Gastroesophageal sphincter (tissue), 4 donors: ENCODE results near the gene WASHC4. TPM values are rescaled to one million over a fixed set of nuclear protein-coding genes. Genes with fewer than 3 reads are reported as not detected.

Experiments used
- ATAC-seq: fragments of 150-250 bp; one replicate; pipeline ENCODE4 v1.9.1; 2016; ENCODE audit warnings: mild to moderate bottlenecking, moderate library complexity
- H3K27ac ChIP-seq, 4 donors: fragments of 200-600 bp; sonication (generic) in 3 of 4; 1 replicate in 3 of 4; 2 replicates in 1 of 4; pipeline ENCODE4 v1.5.1; 2016 to 2019
- H3K27me3 ChIP-seq: fragments of 200-600 bp; sonication (generic); one replicate; pipeline ENCODE4 v1.5.1; 2019
- H3K36me3 ChIP-seq, 2 donors: fragments of 200-600 bp; sonication (generic); one replicate each; pipeline ENCODE4 v1.5.1; 2019; ENCODE audit warnings: control low read depth in 1 of 2
- H3K4me1 ChIP-seq, 3 donors: fragments of 200-600 bp; sonication (generic); 1 replicate in 2 of 3; 2 replicates in 1 of 3; pipeline ENCODE4 v1.5.1; 2016 to 2019; ENCODE audit warnings: control low read depth in 2 of 3
- H3K4me3 ChIP-seq, 2 donors: fragments of 200-600 bp; sonication (generic); one replicate each; pipeline ENCODE4 v1.5.1; 2019; ENCODE audit warnings: mild to moderate bottlenecking in 1 of 2, moderate library complexity in 1 of 2
- H3K9me3 ChIP-seq, 3 donors: fragments of 200-600 bp; sonication (generic); one replicate each; pipeline ENCODE4 v1.5.1; 2017 to 2019; ENCODE audit warnings: control low read depth in 2 of 3
- CTCF ChIP-seq, 4 experiments: fragments of 200-600 bp in 2 of 4; fragments of 450-650 bp in 2 of 4; sonication (generic) in 1 of 4; IDR thresholded peaks; one replicate each; pipeline ENCODE4 v1.5.1; 2017 to 2019; ENCODE audit warnings: antibody characterized with exemption in 4 of 4, mild to moderate bottlenecking in 2 of 4, moderate library complexity in 2 of 4
- EP300 ChIP-seq: sonication (generic); formaldehyde crosslinking; IDR thresholded peaks from one replicate; pipeline ENCODE4 v1.6.1; 2017; ENCODE audit warnings: antibody characterized with exemption, mild to moderate bottlenecking
- POLR2A ChIP-seq, 2 donors: fragments of 450-650 bp; IDR thresholded peaks; one replicate each; pipeline ENCODE4 v1.6.1; 2017; ENCODE audit warnings: antibody characterized with exemption in 2 of 2, mild to moderate bottlenecking in 2 of 2, moderate library complexity in 1 of 2
- POLR2AphosphoS5 ChIP-seq: sonication (generic); formaldehyde crosslinking; IDR thresholded peaks from one replicate; pipeline ENCODE4 v1.6.1; 2017; ENCODE audit warnings: antibody characterized with exemption
- WGBS, 2 donors: methylation state at CpG; one replicate each; pipeline ENCODE4 v1.1.5; 2018; ENCODE audit warnings: low coverage in 1 of 2; 5-methylcytosine and 5-hydroxymethylcytosine counted together
- total RNA-seq, 4 donors: library from RNA; depleted of rRNA; stranded (reverse); fragments of >200 nt; gene quantifications; one replicate each; pipeline ENCODE4 v1.1.0, GENCODE V29; 2016

The WASHC4 gene
- total RNA-seq, 4 donors from 2014 or later, result 32.7 to 136 (median 53.6) TPM

DNA sequence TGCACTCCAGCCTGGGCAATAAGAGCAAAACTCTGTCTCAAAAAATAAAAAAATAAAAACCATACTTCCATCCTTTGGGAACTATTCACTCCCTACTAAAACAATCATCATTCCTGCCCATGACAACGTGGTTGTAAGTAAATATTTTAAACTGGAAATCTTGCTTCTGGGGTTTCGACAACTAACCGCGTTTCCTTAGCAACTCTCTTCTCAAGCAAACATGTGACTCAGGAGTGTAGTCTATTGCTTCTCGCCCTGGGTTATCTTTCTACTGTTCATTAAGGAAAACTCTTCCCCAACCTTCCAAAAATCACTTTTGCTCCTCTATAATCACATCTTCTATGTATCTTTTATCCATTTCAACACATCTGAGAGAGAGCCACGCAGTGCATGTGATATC, 106.6 kb downstream of the WASHC4 start:
- ATAC-seq, result no peak
- H3K27me3 ChIP-seq, result no peaks in the 10 kb centered on the region
- no peak overlapping the region for H3K4me3 ChIP-seq
- H3K27ac ChIP-seq, result no peak overlapping the region
- H3K4me1 ChIP-seq, result peaks cover 0 to 8% (median 4%) of the 10 kb centered on the region in 3 donors
- TF ChIP-seq EP300, result no peak
- TF ChIP-seq POLR2A (IDR thresholded peaks at IDR 0.05), result no peak
- TF ChIP-seq POLR2AphosphoS5, result no peak
- no peak for TF ChIP-seq CTCF (IDR thresholded peaks at IDR 0.05)
- WGBS, 2 donors, result 89 to 91% methylated on average over 1 to 6 of the region's 6 CpGs
- no peaks in the 10 kb centered on the region for H3K9me3 ChIP-seq
- peaks cover 0 to 88% of the 10 kb centered on the region in 2 donors for H3K36me3 ChIP-seq

GRCh38 chr12:105214670-105215375, 107.3 kb downstream of the WASHC4 start:
- H3K4me3 ChIP-seq, result no peak overlapping the region
- no peak for ATAC-seq
- no peaks in the 10 kb centered on the region for H3K9me3 ChIP-seq
- no peak overlapping the region for H3K27ac ChIP-seq
- 70 to 87% methylated on average over 3 to 7 of the region's 9 CpGs for WGBS, 2 donors
- no peaks in the 10 kb centered on the region for H3K27me3 ChIP-seq
- peaks cover 0 to 82% of the 10 kb centered on the region in 2 donors for H3K36me3 ChIP-seq
- H3K4me1 ChIP-seq, result peaks cover 0 to 14% (median 4%) of the 10 kb centered on the region in 3 donors
- TF ChIP-seq POLR2AphosphoS5 (no peak), CTCF (IDR thresholded peaks at IDR 0.05) (no peak), POLR2A (IDR thresholded peaks at IDR 0.05) (no peak), EP300 (no peak)

GRCh38 chr12:105218434-105218833, 110.9 kb downstream of the WASHC4 start:
- peaks cover 0 to 40% (median 17%) of the 10 kb centered on the region in 3 donors for H3K4me1 ChIP-seq
- no peak for ATAC-seq
- no peaks in the 10 kb centered on the region for H3K27me3 ChIP-seq
- H3K27ac ChIP-seq, result no peak overlapping the region
- TF ChIP-seq EP300 (no peak), POLR2AphosphoS5 (no peak), CTCF (IDR thresholded peaks at IDR 0.05) (no peak), POLR2A (IDR thresholded peaks at IDR 0.05) (no peak)
- no peaks in the 10 kb centered on the region for H3K9me3 ChIP-seq
- WGBS, 2 donors, result 64% methylated on average over 7 of the region's 7 CpGs; no CpG with 5 or more reads in 1 of the 2 donors
- peaks cover 0 to 78% of the 10 kb centered on the region in 2 donors for H3K36me3 ChIP-seq
- H3K4me3 ChIP-seq, result no peak overlapping the region

Other genes starting within 250 kb of the WASHC4 start
- 10 to 100 TPM; 24.1 to 95.4 (median 49.4) TPM for gene SLC41A2, start 149.4 kb upstream of the WASHC4 start, total RNA-seq
- 1 to 10 TPM; 3.3 to 6.9 (median 4.5) TPM for gene NOPCHAP1, start 121.4 kb upstream of the WASHC4 start, total RNA-seq
- gene ALDH1L2, start 23.3 kb upstream of the WASHC4 start, total RNA-seq, result 1 to 10 TPM; 4.0 to 8.1 (median 7.1) TPM
- gene APPL2, start 128.4 kb downstream of the WASHC4 start, total RNA-seq, result 10 to 100 TPM; 17.0 to 32.4 (median 23.4) TPM
- 1 to 10 TPM in 3 of 4 donors, not detected in 1; 1.9 to 4.3 (median 2.2) TPM for gene C12orf75, start 223.0 kb downstream of the WASHC4 start, total RNA-seq